Measurements from ENCODE around the gene NOS1AP.

DNA sequence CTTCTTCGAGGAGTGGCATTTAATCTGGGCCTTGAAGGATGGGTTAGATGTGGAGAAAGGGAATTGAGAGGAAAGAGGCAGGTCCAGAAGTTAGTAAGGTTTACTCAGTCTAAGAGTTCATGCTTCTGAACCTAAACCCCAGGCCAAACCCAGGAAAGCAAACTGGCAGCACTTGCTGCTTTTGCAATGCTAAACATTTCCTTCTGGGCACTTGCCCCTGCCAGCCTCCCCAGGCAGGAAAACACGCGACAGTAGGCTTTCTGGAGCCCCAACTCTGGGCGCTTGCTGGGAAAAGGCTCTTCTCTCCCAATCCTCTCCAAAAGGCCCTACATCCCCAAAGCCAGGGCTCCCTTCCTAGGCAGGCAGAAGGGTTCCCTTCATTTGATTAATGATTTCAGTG is 48.4 kb upstream of the NOS1AP start:
- TF ChIP-seq POLR2A (IDR thresholded peaks at IDR 0.05; ENCODE audit: low read depth, low read length), result no peak
- TF ChIP-seq POLR2AphosphoS5 (IDR thresholded peaks at IDR 0.05; ENCODE audit: low read depth, low read length), result no peak
- no peak for TF ChIP-seq SPI1 (IDR thresholded peaks at IDR 0.05; ENCODE audit: low read depth, low read length)
- TF ChIP-seq POU2F2 (IDR thresholded peaks at IDR 0.05; ENCODE audit: low read depth, low read length), result no peak
- no peak for TF ChIP-seq TAF1 (IDR thresholded peaks at IDR 0.05; ENCODE audit: low read depth, low read length)
